GM12801 (cell line): Measurements from ENCODE around the gene APBB2.

Experiments used
- TF ChIP-seq, protein P1 (sequence below): IDR thresholded peaks from one replicate; pipeline ENCODE4 v1.5.1; 2011; ENCODE audit warnings: control low read depth; ENCODE audit not compliant: insufficient read length; ENCODE audit errors: extremely low read depth

APBB2 gene

GRCh38 chr4:41215969-41216293, 1.6 kb upstream of the APBB2 start:
- TF ChIP-seq, protein P1, sequence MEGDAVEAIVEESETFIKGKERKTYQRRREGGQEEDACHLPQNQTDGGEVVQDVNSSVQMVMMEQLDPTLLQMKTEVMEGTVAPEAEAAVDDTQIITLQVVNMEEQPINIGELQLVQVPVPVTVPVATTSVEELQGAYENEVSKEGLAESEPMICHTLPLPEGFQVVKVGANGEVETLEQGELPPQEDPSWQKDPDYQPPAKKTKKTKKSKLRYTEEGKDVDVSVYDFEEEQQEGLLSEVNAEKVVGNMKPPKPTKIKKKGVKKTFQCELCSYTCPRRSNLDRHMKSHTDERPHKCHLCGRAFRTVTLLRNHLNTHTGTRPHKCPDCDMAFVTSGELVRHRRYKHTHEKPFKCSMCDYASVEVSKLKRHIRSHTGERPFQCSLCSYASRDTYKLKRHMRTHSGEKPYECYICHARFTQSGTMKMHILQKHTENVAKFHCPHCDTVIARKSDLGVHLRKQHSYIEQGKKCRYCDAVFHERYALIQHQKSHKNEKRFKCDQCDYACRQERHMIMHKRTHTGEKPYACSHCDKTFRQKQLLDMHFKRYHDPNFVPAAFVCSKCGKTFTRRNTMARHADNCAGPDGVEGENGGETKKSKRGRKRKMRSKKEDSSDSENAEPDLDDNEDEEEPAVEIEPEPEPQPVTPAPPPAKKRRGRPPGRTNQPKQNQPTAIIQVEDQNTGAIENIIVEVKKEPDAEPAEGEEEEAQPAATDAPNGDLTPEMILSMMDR, result no peak

DNA sequence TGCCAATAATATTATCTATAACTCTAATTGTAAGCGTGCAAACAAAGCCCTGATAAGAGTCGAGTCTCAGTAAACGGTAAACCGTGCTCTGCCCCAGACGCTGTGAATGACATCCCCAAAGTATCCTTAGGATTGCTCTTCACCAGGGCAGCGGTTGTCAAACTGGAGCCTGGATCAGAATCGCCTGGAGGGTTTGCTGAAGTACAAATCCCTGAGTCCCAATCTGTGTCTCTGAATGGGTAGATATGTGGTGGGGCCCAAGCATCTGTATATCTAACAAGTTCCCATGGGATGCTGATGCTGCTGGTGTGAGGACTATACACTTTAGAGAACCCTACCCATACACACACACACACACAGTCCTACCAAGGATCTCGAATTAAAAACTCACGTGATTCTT, 813 bp upstream of the APBB2 start:
- TF ChIP-seq, protein P1, result no peak

DNA sequence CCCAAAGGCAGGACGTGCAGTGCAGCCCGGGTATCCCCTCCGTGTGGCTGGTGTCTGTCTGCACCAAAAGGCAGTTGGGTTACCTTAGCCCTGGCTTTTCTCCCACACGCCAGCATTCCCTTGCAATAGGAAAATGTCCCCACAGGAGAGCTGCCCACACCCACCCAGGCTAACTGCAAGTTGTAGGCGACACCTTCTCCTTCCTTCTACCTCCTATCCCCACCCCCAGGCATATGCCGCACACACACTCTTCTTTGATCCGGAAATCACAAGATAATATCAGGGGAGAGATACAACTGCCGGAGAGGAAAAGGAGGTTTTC, 444 bp upstream of the APBB2 start:
- TF ChIP-seq, protein P1, result no peak

DNA sequence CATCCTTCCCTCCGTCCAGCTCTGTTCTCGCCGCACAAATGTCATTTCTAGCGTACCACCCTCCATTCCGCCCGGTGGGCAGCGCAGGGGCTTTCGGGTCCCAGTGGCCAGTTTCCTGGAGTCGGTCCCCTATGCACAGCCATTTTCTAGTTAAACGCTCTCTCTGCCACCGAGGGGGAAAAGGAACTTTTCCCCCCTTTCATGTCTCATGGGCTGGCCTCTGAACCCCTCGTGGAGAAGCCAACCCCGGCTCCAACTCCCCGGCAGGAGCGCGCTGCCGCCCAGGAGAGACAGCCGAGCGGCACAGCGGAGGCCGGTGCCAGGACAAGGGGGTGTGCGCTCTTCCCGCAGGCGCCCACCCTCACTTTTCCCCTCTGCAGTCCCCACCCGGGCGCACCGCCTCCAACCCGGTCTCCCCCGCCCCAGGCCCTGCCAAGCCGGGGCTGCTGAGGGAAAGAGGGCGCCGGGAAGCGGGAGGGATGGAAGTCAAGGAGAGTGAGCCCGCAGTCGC, 662 bp downstream of the APBB2 start:
- TF ChIP-seq, protein P1, result no peak

DNA sequence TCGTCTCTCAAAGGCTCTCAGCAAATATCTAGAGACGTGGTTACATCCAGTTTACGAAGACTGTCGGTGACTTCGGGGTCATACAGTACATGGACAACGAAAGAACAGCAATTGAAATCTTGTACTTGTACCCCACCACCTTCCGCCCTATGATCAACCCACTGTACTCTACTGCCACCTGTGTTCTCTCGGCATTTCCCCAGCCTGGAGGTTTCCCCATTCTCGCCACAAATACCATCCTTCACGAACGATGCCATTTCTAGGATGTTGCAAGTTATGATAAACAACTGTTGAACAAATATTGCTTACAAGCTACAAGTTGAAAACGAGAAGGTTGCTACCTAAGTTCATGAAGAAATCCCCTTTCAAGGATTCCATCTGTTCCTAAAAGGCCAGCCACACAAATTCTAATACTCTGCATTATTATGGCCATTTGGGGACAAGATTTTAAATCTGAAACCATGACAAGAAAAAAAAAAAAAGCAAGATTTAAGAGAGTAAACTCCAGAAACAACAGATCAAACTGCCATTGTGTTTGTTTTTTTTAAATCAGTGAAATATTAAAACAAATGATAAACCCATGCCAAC, 1.6 kb downstream of the APBB2 start:
- TF ChIP-seq, protein P1, result no peak

GRCh38 chr4:41211951-41212615, 2.3 kb downstream of the APBB2 start:
- TF ChIP-seq, protein P1, result no peak

DNA sequence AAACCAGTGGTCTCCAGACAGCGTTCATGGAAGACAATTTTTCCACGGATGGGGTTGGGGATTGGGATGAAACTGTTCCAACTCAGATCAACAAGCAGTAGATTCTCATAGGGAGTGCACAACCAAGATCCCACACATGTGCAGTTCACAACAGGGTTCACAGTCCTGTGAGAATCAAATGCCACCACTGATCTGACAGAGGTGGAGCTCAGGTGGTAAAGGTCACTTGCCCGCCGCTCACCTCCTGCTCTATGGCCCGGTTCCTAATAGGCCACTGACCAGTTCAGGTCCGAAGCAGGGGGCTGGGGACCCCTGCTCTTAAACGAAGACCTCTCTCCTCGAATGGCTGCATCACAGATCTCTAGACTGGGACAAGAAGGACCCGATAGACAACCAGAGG, 4.4 kb downstream of the APBB2 start:
- TF ChIP-seq, protein P1, result no peak
